HEK293 (cell line): Measurements from ENCODE around the gene COX8A.

Experiments
- ELK4 ChIP-seq: IDR thresholded peaks from 2 replicates; pipeline ENCODE4 v1.6.1; 2011; ENCODE audit warnings: mild to moderate bottlenecking, low read depth, low read length, borderline replicate concordance
- KLF1 ChIP-seq: fragments of 450-650 bp; formaldehyde crosslinking; IDR thresholded peaks from 2 replicates; pipeline ENCODE4 v1.5.1; 2016; ENCODE audit warnings: missing biosample characterization, missing genetic modification characterization
- PRDM1 ChIP-seq: fragments of 450-650 bp; formaldehyde crosslinking; IDR thresholded peaks from 2 replicates; pipeline ENCODE4; 2016; ENCODE audit warnings: missing biosample characterization, missing genetic modification characterization
- PRDM2 ChIP-seq: fragments of 450-650 bp; formaldehyde crosslinking; IDR thresholded peaks from 2 replicates; pipeline ENCODE4 v1.5.1; 2016; ENCODE audit warnings: missing biosample characterization, missing genetic modification characterization, borderline replicate concordance
- RBAK ChIP-seq: fragments of 450-650 bp; formaldehyde crosslinking; IDR thresholded peaks from 2 replicates; pipeline ENCODE4 v1.5.1; 2016; ENCODE audit warnings: missing biosample characterization, missing genetic modification characterization
- TRIM28 ChIP-seq: IDR thresholded peaks from 2 replicates; pipeline ENCODE4 v1.6.1; 2011; ENCODE audit warnings: low read length, control low read depth, borderline replicate concordance
- ZEB2 ChIP-seq: fragments of 450-650 bp; formaldehyde crosslinking; IDR thresholded peaks from 2 replicates; pipeline ENCODE4 v1.5.1; 2016; ENCODE audit warnings: missing biosample characterization, missing genetic modification characterization
- ZNF148 ChIP-seq: fragments of 450-650 bp; formaldehyde crosslinking; IDR thresholded peaks from 2 replicates; pipeline ENCODE4 v1.5.0; 2017; ENCODE audit warnings: missing biosample characterization, missing genetic modification characterization, borderline replicate concordance
- ZNF155 ChIP-seq: fragments of 450-650 bp; formaldehyde crosslinking; IDR thresholded peaks from 2 replicates; pipeline ENCODE4 v1.5.1; 2016; ENCODE audit warnings: missing biosample characterization, missing genetic modification characterization
- ZNF169 ChIP-seq: fragments of 450-650 bp; formaldehyde crosslinking; IDR thresholded peaks from 2 replicates; pipeline ENCODE4 v1.5.1; 2016; ENCODE audit warnings: missing biosample characterization, missing genetic modification characterization
- ZNF23 ChIP-seq: fragments of 450-650 bp; formaldehyde crosslinking; IDR thresholded peaks from 2 replicates; pipeline ENCODE4 v1.5.1; 2016; ENCODE audit warnings: missing biosample characterization, missing genetic modification characterization, borderline replicate concordance
- ZNF354C ChIP-seq: fragments of 450-650 bp; formaldehyde crosslinking; IDR thresholded peaks from 2 replicates; pipeline ENCODE4 v1.5.1; 2016; ENCODE audit warnings: missing biosample characterization, missing genetic modification characterization, low read depth, borderline replicate concordance
- ZNF423 ChIP-seq: fragments of 450-650 bp; formaldehyde crosslinking; IDR thresholded peaks from 2 replicates; pipeline ENCODE4 v1.5.1; 2016; ENCODE audit warnings: missing biosample characterization, missing genetic modification characterization
- ZNF560 ChIP-seq: fragments of 450-650 bp; formaldehyde crosslinking; IDR thresholded peaks from 2 replicates; pipeline ENCODE4 v1.5.1; 2017; ENCODE audit warnings: missing biosample characterization, missing genetic modification characterization, borderline replicate concordance
- ZNF600 ChIP-seq: fragments of 450-650 bp; formaldehyde crosslinking; IDR thresholded peaks from 2 replicates; pipeline ENCODE4 v1.5.1; 2016; ENCODE audit warnings: missing biosample characterization, missing genetic modification characterization
- ZNF777 ChIP-seq: fragments of 450-650 bp; formaldehyde crosslinking; IDR thresholded peaks from 2 replicates; pipeline ENCODE4 v1.5.1; 2017; ENCODE audit warnings: missing biosample characterization, missing genetic modification characterization, borderline replicate concordance
- ZSCAN30 ChIP-seq: fragments of 450-650 bp; IDR thresholded peaks from 2 replicates; pipeline ENCODE4 v1.5.1; 2018; ENCODE audit warnings: missing biosample characterization, mild to moderate bottlenecking, missing genetic modification characterization, moderate library complexity
- TF ChIP-seq, protein P1 (sequence below): fragments of 450-650 bp; formaldehyde crosslinking; conservative IDR thresholded peaks from 2 replicates; pipeline ENCODE4 v1.5.1; 2016; ENCODE audit warnings: low read depth, missing biosample characterization, missing genetic modification characterization
- TF ChIP-seq, protein P2 (sequence below): fragments of 450-650 bp; formaldehyde crosslinking; IDR thresholded peaks from 2 replicates; pipeline ENCODE4 v1.5.1; 2017; ENCODE audit warnings: missing biosample characterization, missing genetic modification characterization
- TF ChIP-seq, protein P3 (sequence below): fragments of 450-650 bp; formaldehyde crosslinking; IDR thresholded peaks from 2 replicates; pipeline ENCODE4 v1.5.1; 2016; ENCODE audit warnings: missing biosample characterization, missing genetic modification characterization, borderline replicate concordance

COX8A gene

GRCh38 chr11:63986156-63986931 is 11.9 kb downstream of the COX8A start, which contains the start of gene OTUB1 (continued):
- TF ChIP-seq ZNF423 (tag by site-specific recombination) = no peak
- TF ChIP-seq, protein P1, sequence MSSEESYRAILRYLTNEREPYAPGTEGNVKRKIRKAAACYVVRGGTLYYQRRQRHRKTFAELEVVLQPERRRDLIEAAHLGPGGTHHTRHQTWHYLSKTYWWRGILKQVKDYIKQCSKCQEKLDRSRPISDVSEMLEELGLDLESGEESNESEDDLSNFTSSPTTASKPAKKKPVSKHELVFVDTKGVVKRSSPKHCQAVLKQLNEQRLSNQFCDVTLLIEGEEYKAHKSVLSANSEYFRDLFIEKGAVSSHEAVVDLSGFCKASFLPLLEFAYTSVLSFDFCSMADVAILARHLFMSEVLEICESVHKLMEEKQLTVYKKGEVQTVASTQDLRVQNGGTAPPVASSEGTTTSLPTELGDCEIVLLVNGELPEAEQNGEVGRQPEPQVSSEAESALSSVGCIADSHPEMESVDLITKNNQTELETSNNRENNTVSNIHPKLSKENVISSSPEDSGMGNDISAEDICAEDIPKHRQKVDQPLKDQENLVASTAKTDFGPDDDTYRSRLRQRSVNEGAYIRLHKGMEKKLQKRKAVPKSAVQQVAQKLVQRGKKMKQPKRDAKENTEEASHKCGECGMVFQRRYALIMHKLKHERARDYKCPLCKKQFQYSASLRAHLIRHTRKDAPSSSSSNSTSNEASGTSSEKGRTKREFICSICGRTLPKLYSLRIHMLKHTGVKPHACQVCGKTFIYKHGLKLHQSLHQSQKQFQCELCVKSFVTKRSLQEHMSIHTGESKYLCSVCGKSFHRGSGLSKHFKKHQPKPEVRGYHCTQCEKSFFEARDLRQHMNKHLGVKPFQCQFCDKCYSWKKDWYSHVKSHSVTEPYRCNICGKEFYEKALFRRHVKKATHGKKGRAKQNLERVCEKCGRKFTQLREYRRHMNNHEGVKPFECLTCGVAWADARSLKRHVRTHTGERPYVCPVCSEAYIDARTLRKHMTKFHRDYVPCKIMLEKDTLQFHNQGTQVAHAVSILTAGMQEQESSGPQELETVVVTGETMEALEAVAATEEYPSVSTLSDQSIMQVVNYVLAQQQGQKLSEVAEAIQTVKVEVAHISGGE (tag by site-specific recombination) = peak; percentile 88
- TF ChIP-seq ZNF148 (tag by site-specific recombination) = no peak
- TF ChIP-seq ZSCAN30 (tag by site-specific recombination) = peak; percentile 51; the same call in 1 of the 2 replicates
- no peak for TF ChIP-seq ZNF560 (tag by site-specific recombination)
- no peak for TF ChIP-seq ZNF354C (tag by site-specific recombination)
- TF ChIP-seq KLF1 (tag by site-specific recombination) = peak; percentile 57
- no peak for TF ChIP-seq ELK4
- TF ChIP-seq, protein P2, sequence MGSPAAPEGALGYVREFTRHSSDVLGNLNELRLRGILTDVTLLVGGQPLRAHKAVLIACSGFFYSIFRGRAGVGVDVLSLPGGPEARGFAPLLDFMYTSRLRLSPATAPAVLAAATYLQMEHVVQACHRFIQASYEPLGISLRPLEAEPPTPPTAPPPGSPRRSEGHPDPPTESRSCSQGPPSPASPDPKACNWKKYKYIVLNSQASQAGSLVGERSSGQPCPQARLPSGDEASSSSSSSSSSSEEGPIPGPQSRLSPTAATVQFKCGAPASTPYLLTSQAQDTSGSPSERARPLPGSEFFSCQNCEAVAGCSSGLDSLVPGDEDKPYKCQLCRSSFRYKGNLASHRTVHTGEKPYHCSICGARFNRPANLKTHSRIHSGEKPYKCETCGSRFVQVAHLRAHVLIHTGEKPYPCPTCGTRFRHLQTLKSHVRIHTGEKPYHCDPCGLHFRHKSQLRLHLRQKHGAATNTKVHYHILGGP = no peak
- TF ChIP-seq ZNF155 = no peak
- no peak for TF ChIP-seq ZNF777 (tag by site-specific recombination)
- TF ChIP-seq ZNF600 (tag by site-specific recombination) = peak; percentile 98
- TF ChIP-seq, protein P3, sequence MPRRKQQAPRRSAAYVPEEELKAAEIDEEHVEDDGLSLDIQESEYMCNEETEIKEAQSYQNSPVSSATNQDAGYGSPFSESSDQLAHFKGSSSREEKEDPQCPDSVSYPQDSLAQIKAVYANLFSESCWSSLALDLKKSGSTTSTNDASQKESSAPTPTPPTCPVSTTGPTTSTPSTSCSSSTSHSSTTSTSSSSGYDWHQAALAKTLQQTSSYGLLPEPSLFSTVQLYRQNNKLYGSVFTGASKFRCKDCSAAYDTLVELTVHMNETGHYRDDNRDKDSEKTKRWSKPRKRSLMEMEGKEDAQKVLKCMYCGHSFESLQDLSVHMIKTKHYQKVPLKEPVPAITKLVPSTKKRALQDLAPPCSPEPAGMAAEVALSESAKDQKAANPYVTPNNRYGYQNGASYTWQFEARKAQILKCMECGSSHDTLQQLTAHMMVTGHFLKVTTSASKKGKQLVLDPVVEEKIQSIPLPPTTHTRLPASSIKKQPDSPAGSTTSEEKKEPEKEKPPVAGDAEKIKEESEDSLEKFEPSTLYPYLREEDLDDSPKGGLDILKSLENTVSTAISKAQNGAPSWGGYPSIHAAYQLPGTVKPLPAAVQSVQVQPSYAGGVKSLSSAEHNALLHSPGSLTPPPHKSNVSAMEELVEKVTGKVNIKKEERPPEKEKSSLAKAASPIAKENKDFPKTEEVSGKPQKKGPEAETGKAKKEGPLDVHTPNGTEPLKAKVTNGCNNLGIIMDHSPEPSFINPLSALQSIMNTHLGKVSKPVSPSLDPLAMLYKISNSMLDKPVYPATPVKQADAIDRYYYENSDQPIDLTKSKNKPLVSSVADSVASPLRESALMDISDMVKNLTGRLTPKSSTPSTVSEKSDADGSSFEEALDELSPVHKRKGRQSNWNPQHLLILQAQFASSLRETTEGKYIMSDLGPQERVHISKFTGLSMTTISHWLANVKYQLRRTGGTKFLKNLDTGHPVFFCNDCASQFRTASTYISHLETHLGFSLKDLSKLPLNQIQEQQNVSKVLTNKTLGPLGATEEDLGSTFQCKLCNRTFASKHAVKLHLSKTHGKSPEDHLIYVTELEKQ = no peak
- TF ChIP-seq ZNF23 (tag by site-specific recombination) = no peak
- no peak; the same call in 1 of the 2 replicates for TF ChIP-seq TRIM28
- TF ChIP-seq ZEB2 (tag by site-specific recombination) = peak; percentile 77
- no peak for TF ChIP-seq ZNF169 (tag by site-specific recombination)
- TF ChIP-seq PRDM1 (tag by site-specific recombination) = no peak
- TF ChIP-seq RBAK (tag by site-specific recombination) = no peak
- no peak for TF ChIP-seq PRDM2
